ENCODE results near the gene C1QTNF9.
"Not testable (repeated sequence)": the region's sequence is repeated elsewhere in the genome, so short reads cannot be mapped to it uniquely, and the experiment has no call there.

Gene C1QTNF9

DNA sequence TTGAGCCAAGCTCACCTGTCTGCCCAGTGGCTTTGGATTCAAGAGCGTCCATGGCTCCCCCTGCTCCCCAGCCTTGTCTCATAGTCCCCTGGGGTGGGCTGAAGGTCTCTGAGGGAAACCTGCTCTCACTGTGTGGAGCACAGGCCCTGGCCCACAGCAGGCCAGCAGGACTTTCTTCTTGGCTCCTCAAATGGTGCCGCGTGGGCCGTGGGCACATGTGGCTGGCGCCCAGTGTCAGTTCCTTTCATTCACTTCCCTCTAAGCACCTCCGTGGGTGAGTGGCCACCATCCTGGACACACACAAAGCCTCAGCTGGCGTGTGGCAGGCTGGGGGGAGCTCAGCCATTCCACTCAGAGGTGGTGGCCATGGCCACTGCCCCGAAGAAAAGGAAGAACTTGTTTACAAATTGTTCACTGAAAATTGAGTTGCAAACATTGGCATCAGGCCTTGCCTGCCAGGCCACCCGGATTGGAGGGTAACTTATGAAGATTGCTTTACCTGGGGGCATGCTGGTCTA lies 53.1 kb downstream of the C1QTNF9 start:
- no peak for DNase-seq (ENCODE audit: low read depth)

- DNase-seq (ENCODE audit: low read depth) = no peak
Observed at GRCh38 chr13:24365191-24365590, 55.8 kb downstream of the C1QTNF9 start.

DNA sequence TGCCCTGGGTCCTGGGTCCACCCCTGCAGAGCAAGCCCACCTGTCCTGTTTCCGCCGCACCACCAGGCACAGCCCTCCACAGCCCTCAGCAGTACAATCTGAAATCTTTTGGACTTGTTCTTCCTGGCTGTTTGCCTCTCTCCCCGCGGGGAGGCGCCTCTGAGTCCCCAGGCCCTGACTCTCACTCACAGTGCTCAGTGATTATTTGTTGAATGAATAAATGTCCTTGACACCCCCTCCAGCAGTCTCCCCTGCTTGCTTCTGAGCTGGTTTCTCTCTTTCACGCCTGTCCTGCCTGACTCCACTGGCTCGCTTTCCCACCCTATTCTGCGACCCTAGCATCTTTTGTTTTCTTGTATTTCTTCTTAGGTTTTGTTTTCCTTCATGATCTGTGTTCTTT lies 56.9 kb downstream of the C1QTNF9 start:
- not testable (repeated sequence) for DNase-seq (ENCODE audit: low read depth)

DNA sequence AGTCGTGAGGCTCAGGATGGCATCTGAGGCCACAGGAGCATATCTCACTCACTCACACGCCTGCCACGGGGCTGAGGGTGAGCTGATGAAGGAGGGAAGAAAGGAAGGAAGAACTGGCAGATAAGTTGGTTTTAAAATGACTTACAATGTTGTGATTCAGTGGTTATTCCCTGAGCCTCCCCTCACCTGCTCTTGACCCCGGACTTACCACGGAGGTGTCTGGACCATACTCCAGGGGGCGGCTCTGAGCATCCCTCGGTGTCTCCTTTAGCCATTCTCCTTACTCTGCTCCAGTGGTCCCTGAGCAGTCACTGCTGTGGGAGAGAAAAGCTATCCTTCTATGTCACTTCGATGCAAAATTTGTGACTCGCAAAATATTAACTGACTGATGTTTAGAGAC lies 61.9 kb downstream of the C1QTNF9 start:
- not testable (repeated sequence) for DNase-seq (ENCODE audit: low read depth)
